Measurements from ENCODE around the gene CFAP99. TPM values are rescaled to one million over a fixed set of nuclear protein-coding genes. Genes with fewer than 3 reads are reported as not detected.

Gene CFAP99
- total RNA-seq, 1 donor from 2014 or later, result not detected

DNA sequence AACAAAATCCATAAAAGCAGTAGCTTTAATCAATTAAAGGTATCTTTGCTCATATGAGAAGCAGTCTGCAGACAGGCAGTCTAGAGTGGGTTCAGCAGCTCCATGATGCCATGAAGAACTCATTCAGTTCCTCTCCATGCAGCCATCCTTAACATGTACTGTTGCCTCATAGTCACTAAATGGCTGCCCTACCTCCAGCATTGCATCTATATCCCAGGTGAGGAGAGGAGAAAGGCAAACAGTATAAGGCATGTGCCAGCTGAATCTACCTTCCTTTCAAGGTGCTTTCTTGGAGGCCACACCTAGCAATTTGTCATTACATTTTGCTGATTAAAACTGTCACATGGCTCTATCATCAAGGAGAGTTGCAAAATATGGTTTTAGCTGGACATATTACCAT, 13.2 kb downstream of the CFAP99 start:
- TF ChIP-seq, protein P1, sequence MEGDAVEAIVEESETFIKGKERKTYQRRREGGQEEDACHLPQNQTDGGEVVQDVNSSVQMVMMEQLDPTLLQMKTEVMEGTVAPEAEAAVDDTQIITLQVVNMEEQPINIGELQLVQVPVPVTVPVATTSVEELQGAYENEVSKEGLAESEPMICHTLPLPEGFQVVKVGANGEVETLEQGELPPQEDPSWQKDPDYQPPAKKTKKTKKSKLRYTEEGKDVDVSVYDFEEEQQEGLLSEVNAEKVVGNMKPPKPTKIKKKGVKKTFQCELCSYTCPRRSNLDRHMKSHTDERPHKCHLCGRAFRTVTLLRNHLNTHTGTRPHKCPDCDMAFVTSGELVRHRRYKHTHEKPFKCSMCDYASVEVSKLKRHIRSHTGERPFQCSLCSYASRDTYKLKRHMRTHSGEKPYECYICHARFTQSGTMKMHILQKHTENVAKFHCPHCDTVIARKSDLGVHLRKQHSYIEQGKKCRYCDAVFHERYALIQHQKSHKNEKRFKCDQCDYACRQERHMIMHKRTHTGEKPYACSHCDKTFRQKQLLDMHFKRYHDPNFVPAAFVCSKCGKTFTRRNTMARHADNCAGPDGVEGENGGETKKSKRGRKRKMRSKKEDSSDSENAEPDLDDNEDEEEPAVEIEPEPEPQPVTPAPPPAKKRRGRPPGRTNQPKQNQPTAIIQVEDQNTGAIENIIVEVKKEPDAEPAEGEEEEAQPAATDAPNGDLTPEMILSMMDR (IDR thresholded peaks at IDR 0.05; ENCODE audit: insufficient read depth, low read length, severe bottlenecking), result no peak
- Histone ChIP-seq H3K4me3 (ENCODE audit: low read depth, low read length) (no peak overlapping the region), H3K27me3 (ENCODE audit: control insufficient read depth, insufficient read depth, low read length) (peaks cover under 1% of the 10 kb centered on the region), H3K36me3 (ENCODE audit: control insufficient read depth, insufficient read depth, low read length) (no peaks in the 10 kb centered on the region)
- DNase-seq (ENCODE audit: low read depth) (no peak), FAIRE-seq (no peak)

DNA sequence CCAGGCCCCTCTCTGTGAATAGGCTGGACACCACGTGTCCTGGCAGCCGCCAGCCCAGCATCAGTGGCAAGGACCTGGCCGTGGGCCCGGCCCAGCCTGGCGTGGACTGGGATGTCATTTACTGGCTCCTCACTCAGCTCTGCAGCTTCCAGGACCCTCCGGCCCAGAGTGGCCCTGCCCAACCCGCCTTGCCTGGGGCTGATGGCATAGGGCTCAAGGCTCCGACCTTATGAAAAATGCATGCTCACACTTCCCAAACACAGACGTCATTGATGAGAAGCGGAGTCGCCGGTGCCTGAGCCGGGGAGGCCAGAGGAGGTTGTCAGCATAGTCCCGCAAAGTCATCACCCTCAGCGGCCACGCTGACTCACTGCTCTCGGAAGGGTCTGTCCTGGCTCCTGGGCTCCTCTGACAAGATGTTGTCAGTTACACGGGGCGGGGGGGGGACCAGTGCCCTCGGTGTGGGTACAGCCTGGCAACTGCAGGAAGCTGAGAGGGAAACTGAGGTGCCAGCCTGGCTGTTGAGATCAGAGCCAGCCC, 14.3 kb downstream of the CFAP99 start:
- TF ChIP-seq, protein P1 (IDR thresholded peaks at IDR 0.05; ENCODE audit: insufficient read depth, low read length, severe bottlenecking), result no peak
- Histone ChIP-seq H3K4me3 (ENCODE audit: low read depth, low read length) (no peak overlapping the region), H3K27me3 (ENCODE audit: control insufficient read depth, insufficient read depth, low read length) (peaks cover 2% of the 10 kb centered on the region), H3K36me3 (ENCODE audit: control insufficient read depth, insufficient read depth, low read length) (no peaks in the 10 kb centered on the region)
- FAIRE-seq (no peak), DNase-seq (ENCODE audit: low read depth) (no peak)

DNA sequence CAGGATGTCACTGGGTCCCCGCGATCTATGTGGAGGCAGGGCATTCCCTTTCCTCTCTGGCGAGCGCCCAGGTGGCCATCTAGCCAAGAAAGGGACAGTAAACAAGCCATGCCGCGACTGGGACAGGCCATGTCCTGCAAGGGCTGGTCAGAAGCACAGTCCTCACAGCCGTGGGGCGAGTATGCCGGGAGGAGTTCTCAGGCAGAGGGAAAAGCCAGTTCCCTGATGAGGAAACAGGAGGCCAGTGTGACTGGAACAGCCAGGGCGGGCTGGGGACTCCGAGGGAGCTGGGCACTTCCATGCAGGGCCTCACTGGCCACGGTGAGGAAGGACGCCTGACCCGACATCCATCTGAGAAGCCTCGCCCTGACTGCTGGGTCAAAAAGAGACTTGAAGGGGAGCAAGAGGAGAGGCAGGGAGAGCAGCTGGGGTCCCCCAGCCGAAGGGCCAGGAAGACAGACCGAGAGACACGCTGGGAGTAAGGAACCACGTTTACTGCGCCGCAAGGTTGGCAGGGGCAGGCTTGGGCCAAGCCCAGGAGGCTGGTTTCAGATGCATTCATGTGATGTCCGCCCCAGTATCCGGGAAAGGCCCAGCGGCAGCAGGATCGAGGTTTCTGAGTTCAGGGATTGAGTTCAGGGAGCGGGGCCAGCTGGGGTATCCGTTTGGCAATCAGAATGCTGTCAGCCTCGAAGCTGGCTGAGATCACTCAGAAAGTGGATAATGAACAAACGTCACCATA, 15.0 kb downstream of the CFAP99 start:
- DNase-seq (ENCODE audit: low read depth), result no peak
- Histone ChIP-seq H3K36me3 (ENCODE audit: control insufficient read depth, insufficient read depth, low read length) (no peaks in the 10 kb centered on the region), H3K27me3 (ENCODE audit: control insufficient read depth, insufficient read depth, low read length) (peaks cover 2% of the 10 kb centered on the region), H3K4me3 (ENCODE audit: low read depth, low read length) (no peak overlapping the region)
- TF ChIP-seq, protein P1 (IDR thresholded peaks at IDR 0.05; ENCODE audit: insufficient read depth, low read length, severe bottlenecking), result no peak
- no peak for FAIRE-seq

DNA sequence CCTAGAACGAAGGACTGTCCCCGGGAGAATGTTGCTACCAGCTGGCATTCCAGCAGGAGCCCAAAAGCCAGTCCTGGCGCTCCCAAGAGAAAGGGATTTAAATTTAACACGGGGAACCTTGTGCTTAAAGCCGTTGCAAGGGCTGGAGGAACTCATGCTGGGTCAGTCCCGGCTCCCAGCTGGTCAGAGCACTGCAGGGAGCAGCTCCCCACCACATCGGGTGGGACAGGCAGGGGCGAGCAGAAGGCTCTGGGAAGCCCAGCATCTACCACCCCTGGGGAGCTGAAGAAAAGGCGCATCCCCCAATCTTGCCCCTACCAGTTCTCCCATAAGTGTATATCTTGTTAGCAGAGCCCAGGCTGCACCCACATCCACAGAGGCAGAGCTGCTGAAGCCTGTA, 15.7 kb downstream of the CFAP99 start:
- no peak for DNase-seq (ENCODE audit: low read depth)
- H3K36me3 ChIP-seq (ENCODE audit: control insufficient read depth, insufficient read depth, low read length), result no peaks in the 10 kb centered on the region
- peaks cover 2% of the 10 kb centered on the region for H3K27me3 ChIP-seq (ENCODE audit: control insufficient read depth, insufficient read depth, low read length)
- FAIRE-seq, result no peak
- H3K4me3 ChIP-seq (ENCODE audit: low read depth, low read length), result no peak overlapping the region
- TF ChIP-seq, protein P1 (IDR thresholded peaks at IDR 0.05; ENCODE audit: insufficient read depth, low read length, severe bottlenecking), result no peak

DNA sequence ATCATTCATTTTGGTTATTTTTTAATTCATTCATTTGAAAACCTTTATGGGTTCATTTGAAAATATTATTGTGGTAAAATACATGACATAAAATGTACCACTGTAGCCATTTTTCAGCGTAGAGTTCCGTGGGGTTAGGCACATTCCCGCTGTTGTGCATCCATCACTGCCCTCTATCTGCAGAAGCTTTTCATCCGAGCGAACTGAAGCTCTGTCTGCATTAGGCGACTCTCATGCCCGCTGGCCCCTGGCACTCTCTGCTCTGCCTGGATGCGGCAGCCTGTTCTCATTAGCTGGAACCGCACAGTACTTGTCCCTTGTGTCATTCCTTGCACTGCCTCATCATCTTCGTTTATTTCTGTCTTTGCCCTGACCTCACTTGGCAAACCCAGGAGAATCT, 17.5 kb downstream of the CFAP99 start:
- TF ChIP-seq, protein P1 (IDR thresholded peaks at IDR 0.05; ENCODE audit: insufficient read depth, low read length, severe bottlenecking), result no peak
- DNase-seq (ENCODE audit: low read depth), result no peak
- H3K27me3 ChIP-seq (ENCODE audit: control insufficient read depth, insufficient read depth, low read length), result peaks cover 2% of the 10 kb centered on the region
- H3K36me3 ChIP-seq (ENCODE audit: control insufficient read depth, insufficient read depth, low read length), result no peaks in the 10 kb centered on the region
- H3K4me3 ChIP-seq (ENCODE audit: low read depth, low read length), result no peak overlapping the region
- FAIRE-seq, result no peak

All from bronchial epithelial cell (primary cell).